Psoas muscle (tissue), 8 donors: Measurements from ENCODE around the gene NDUFAF8. TPM values are rescaled to one million over a fixed set of nuclear protein-coding genes. Genes with fewer than 3 reads are reported as not detected.

Experiments used
- ATAC-seq, 4 donors: fragments of 200-7000 bp; cut with Tn5 transposase; one replicate each; pipeline ENCODE4 v1.9.1; 2020; ENCODE audit warnings: moderate library complexity in 3 of 4, mild to moderate bottlenecking in 2 of 4
- DNase-seq, 2 donors: peaks; one replicate each; pipeline ENCODE4 v3.0.0-alpha.2; 2020
- H3K27ac ChIP-seq: fragments of 200-600 bp; one replicate; pipeline ENCODE4 v1.8.0; 2022
- H3K27me3 ChIP-seq, 3 donors: fragments of 200-600 bp in 1 of 3; one replicate each; pipeline versions ENCODE4 v1.6.1 to v1.8.0; 2013 to 2022; ENCODE audit warnings: low read length in 2 of 3, mild to moderate bottlenecking in 2 of 3, moderate library complexity in 1 of 3; ENCODE audit not compliant: insufficient read depth in 3 of 3
- H3K36me3 ChIP-seq, 2 donors: fragments of 200-600 bp in 1 of 2; one replicate each; pipeline versions ENCODE4 v1.6.1 to v1.8.0; 2013 to 2022; ENCODE audit warnings: low read depth in 1 of 2, mild to moderate bottlenecking in 1 of 2, moderate library complexity in 1 of 2; ENCODE audit not compliant: insufficient read depth in 1 of 2
- H3K4me1 ChIP-seq: fragments of 200-600 bp; one replicate; pipeline ENCODE4 v1.8.0; 2022
- H3K4me3 ChIP-seq: fragments of 200-600 bp; one replicate; pipeline ENCODE4 v1.8.0; 2022; ENCODE audit warnings: mild to moderate bottlenecking
- H3K9me3 ChIP-seq: fragments of 200-600 bp; one replicate; pipeline ENCODE4 v1.8.0; 2022
- WGBS, 3 donors: extraction: QIAGEN DNeasy Blood & Tissue Kit; methylation state at CpG; one replicate each; pipeline versions ENCODE4 v1.1.6 to v1.1.7; 2013; 5-methylcytosine and 5-hydroxymethylcytosine counted together
- intact Hi-C, 2 donors: fragments of 100-400 bp; cut with DNase I; formaldehyde crosslinking; loops; one replicate each; pipeline versions ENCODE4 v1.11.0 to v1.14.2; 2022
- polyA plus RNA-seq, 3 donors: library from polyadenylated mRNA; stranded (reverse); fragments of 200-250 nt; gene quantifications; one replicate each; pipeline ENCODE4 v1.2.3, GENCODE V29; 2013
- total RNA-seq, 4 donors: library from RNA; stranded (reverse); fragmentation: NEBNext Ultra II Directional in 2 of 4; extraction: Animal tissue kit (Norgen Biotek cat#: 25700) in 2 of 4; gene quantifications; one replicate each; pipeline versions ENCODE4 v1.2.1 to v1.2.4, GENCODE V29; 2021 to 2023
- TF ChIP-seq, protein P1 (sequence below): fragments of 200-600 bp; IDR thresholded peaks from one replicate; pipeline ENCODE4 v1.8.0; 2022; ENCODE audit warnings: antibody characterized with exemption
- donor health status: healthy with polysubstance abuse.
- donor health status: DM: no; HTN: no; CAD: no; lungs with moderate emphysema.
- donor health status: Bipolar disorder and iron deficiency.
- donor health status: healthy.
- donor health status: DM: yes; HTN: yes; CAD: no.
- donor health status: DM: no; HTN: no; CAD: no.
- donor health status: DM: no; HTN: no; CAD: no.
- donor health status: DM: yes; HTN: yes; CAD: no.

The NDUFAF8 gene
- total and polyA plus RNA-seq, 7 donors = 42.4 to 63.8 (median 54.9) TPM

DNA sequence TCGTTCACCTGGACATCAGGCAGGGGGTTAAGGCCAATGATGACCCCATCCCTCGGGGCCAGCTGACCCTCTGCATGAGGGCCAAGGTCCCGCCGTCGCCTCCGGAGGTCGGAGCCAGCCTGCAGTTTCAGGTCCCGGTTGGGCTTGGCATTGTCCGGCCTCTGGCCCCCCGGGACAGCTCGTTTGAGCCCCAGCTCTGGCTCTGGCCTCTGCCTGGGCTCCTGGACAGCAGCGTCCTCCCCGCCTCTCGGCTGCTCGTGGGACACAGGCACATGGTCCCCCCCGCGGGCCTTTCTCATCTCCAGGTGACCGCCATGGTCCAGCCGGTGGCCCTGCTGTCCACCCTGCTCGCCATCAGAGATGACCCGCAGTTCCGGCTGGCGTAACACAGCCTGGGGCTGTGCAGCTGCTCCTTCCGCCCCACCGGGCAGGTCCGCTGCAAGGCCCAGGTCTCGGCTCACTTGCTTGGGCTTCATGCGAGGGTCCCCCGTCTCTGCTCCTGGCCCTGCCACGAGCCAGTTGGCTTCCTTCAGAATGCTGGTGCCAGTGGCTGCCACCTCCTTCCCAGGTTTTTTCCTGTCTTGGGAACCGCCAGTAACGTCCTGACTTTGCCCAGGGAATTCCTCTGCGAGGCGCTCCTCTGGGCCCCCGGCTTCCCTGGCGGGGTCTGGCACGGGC, 6.7 kb downstream of the NDUFAF8 start:
- Histone ChIP-seq H3K4me3 (no peak overlapping the region), H3K9me3 (no peaks in the 10 kb centered on the region), H3K27ac (no peak overlapping the region), H3K36me3 (peaks cover 0 to 22% of the 10 kb centered on the region in 2 donors), H3K4me1 (peaks cover under 1% of the 10 kb centered on the region), H3K27me3 (no peaks in the 10 kb centered on the region)
- TF ChIP-seq, protein P1, sequence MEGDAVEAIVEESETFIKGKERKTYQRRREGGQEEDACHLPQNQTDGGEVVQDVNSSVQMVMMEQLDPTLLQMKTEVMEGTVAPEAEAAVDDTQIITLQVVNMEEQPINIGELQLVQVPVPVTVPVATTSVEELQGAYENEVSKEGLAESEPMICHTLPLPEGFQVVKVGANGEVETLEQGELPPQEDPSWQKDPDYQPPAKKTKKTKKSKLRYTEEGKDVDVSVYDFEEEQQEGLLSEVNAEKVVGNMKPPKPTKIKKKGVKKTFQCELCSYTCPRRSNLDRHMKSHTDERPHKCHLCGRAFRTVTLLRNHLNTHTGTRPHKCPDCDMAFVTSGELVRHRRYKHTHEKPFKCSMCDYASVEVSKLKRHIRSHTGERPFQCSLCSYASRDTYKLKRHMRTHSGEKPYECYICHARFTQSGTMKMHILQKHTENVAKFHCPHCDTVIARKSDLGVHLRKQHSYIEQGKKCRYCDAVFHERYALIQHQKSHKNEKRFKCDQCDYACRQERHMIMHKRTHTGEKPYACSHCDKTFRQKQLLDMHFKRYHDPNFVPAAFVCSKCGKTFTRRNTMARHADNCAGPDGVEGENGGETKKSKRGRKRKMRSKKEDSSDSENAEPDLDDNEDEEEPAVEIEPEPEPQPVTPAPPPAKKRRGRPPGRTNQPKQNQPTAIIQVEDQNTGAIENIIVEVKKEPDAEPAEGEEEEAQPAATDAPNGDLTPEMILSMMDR = no peak
- ATAC-seq (no peak), DNase-seq (peak; percentile 19 to 50)
- intact Hi-C loops = loop anchor here in 1 of 2 donors (10.0 kb wide), 1 partner anchor 221 kb away; no protein-coding TSS in a partner anchor
- 59 to 67% (median 67%) methylated on average over 35 to 37 of the region's 37 CpGs for WGBS, 3 donors

DNA sequence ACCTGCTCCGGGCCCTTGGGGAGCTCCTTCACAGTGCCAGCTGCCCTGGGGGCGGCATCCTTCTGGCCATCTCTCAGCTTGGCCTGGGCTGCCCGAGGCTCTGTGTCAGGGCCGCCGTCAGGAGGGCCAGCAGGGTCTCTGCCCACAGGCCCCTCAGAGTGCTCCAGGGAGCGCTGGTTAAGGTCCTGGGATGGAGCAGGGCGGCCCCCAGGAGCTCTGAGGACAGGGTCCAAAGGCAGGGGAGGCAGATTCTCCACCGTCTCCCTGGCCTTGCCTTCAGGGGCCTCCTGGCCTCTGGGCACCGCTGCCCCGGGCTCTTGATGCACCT, 7.2 kb downstream of the NDUFAF8 start:
- Histone ChIP-seq H3K36me3 (peaks cover 0 to 22% of the 10 kb centered on the region in 2 donors), H3K27ac (no peak overlapping the region), H3K4me3 (no peak overlapping the region), H3K4me1 (no peaks in the 10 kb centered on the region), H3K27me3 (no peaks in the 10 kb centered on the region), H3K9me3 (no peaks in the 10 kb centered on the region)
- intact Hi-C loops = loop anchor here in 1 of 2 donors (10.0 kb wide), 1 partner anchor 222 kb away; no protein-coding TSS in a partner anchor
- WGBS, 3 donors = 65 to 86% (median 86%) methylated on average over 9 to 10 of the region's 10 CpGs
- peak in 1 of 4 donors; percentile 4 for ATAC-seq
- TF ChIP-seq, protein P1 = no peak
- DNase-seq = peak; percentile 15 to 46

DNA sequence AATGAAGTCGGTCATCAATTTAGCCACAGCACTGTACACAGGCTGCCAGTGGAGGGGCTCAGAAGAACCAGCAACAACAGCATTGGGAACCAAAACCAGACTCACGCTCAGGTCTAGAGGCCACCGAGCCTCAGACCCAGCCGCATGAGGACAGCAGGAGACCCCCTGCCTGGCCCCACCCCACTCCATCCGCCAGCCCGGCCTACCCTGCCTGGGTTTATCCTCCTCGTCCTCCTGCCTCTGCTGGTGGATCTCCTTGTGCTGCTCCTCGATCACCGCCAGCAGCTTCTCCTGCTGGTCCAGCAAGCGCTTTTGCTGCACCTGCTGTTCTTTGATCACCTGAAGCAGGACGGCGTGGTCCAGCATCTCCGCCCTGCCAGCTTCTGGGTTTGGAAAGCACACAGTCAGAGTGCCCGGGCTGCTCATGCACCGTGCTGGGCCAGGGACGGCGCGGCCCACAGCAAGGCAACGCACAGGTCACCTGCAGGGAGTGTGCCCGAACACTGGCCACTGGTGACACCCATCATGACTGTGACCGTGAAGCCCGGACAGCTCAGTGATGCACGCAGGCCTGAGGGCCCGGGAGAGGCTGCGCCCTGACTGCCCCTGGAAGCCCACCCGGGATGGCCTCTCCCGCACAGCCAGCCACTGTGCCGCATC, 7.7 kb downstream of the NDUFAF8 start:
- intact Hi-C loops = loop anchor here in 1 of 2 donors (10.0 kb wide), 1 partner anchor 222 kb away; no protein-coding TSS in a partner anchor
- Histone ChIP-seq H3K27ac (no peak overlapping the region), H3K4me1 (no peaks in the 10 kb centered on the region), H3K36me3 (peaks cover 0 to 21% of the 10 kb centered on the region in 2 donors), H3K9me3 (no peaks in the 10 kb centered on the region), H3K27me3 (no peaks in the 10 kb centered on the region), H3K4me3 (no peak overlapping the region)
- TF ChIP-seq, protein P1 = no peak
- WGBS, 3 donors = 92 to 93% (median 92%) methylated on average over 28 of the region's 28 CpGs
- DNase-seq (peak; percentile 11 to 51), ATAC-seq (peak in 1 of 4 donors; percentile 1)

DNA sequence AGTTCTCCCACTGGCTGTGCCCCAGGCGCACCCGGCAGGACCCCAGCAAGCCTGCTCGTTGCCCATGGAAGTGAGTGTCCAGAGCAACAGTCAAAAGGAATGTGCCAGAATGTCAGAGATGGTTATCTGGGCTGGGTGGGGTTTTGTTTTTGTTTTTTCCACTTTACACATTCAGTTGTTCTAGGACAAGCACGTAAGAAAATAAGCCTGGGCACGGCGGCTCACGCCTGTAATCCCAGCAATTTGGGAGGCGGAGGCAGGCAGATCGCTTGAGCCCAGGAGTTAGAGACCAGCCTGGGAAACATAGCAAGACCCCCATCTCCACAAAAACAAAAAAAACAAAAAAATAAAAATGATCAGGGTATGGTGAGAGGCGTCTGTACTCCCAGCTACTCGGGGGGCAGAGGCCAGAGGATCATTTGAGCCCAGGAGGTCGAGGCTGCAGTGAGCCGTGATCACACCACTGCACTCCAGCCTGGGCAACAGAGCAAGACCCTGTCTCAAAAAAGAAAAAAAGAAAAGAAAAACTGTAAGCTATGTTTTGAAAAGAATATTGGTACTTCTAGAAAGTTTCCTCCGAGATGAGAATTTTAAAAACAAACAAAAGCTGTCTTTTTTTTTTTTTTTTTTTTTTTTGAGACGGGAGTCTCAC, 8.3 kb downstream of the NDUFAF8 start:
- H3K4me1 ChIP-seq = no peaks in the 10 kb centered on the region
- TF ChIP-seq, protein P1 = no peak
- ATAC-seq (no peak), DNase-seq (peak in 1 of 2 donors; percentile 3)
- no peaks in the 10 kb centered on the region for H3K9me3 ChIP-seq
- no peak overlapping the region for H3K27ac ChIP-seq
- peaks cover 0 to 21% of the 10 kb centered on the region in 2 donors for H3K36me3 ChIP-seq
- WGBS, 3 donors = 89 to 93% (median 92%) methylated on average over 14 to 15 of the region's 15 CpGs
- no peak overlapping the region for H3K4me3 ChIP-seq
- H3K27me3 ChIP-seq = no peaks in the 10 kb centered on the region
- intact Hi-C loops = loop anchor here in 1 of 2 donors (10.0 kb wide), 1 partner anchor 223 kb away; no protein-coding TSS in a partner anchor
